Heart left ventricle (tissue), 16 donors: ENCODE measurements around the gene RYR3. TPM values are rescaled to one million over a fixed set of nuclear protein-coding genes. Genes with fewer than 3 reads are reported as not detected.

Experiments
- ATAC-seq, 4 donors: fragments of 200-7000 bp; cut with Tn5 transposase; one replicate each; pipeline ENCODE4 v1.9.1; 2020 to 2022; ENCODE audit warnings: moderate library complexity in 4 of 4, mild to moderate bottlenecking in 3 of 4, moderate number of reproducible peaks in 1 of 4
- DNase-seq, 5 donors: peaks; one replicate each; pipeline ENCODE4 v3.0.0-alpha.2; 2020
- H3K27ac ChIP-seq, 12 donors: fragments of 200-600 bp; sonication (generic) in 4 of 12; one replicate each; pipeline versions ENCODE4 v1.5.0 to v1.8.0; 2016 to 2022; ENCODE audit warnings: mild to moderate bottlenecking in 2 of 12
- H3K27me3 ChIP-seq, 9 donors: fragments of 200-600 bp; sonication (generic) in 2 of 9; one replicate each; pipeline versions ENCODE4 v1.5.1 to v1.8.0; 2016 to 2022; ENCODE audit warnings: mild to moderate bottlenecking in 3 of 9
- H3K36me3 ChIP-seq, 9 donors: fragments of 200-600 bp; sonication (generic) in 2 of 9; one replicate each; pipeline versions ENCODE4 v1.5.0 to v1.8.0; 2018 to 2022; ENCODE audit warnings: mild to moderate bottlenecking in 2 of 9
- H3K4me1 ChIP-seq, 12 donors: fragments of 200-600 bp; sonication (generic) in 4 of 12; one replicate each; pipeline versions ENCODE4 v1.5.0 to v1.8.0; 2016 to 2022; ENCODE audit warnings: mild to moderate bottlenecking in 3 of 12
- H3K4me3 ChIP-seq, 12 donors: fragments of 200-600 bp; sonication (generic) in 4 of 12; one replicate each; pipeline versions ENCODE4 v1.5.0 to v1.8.0; 2017 to 2022; ENCODE audit warnings: mild to moderate bottlenecking in 9 of 12, moderate library complexity in 4 of 12
- H3K9me3 ChIP-seq, 12 donors: fragments of 200-600 bp; sonication (generic) in 4 of 12; one replicate each; pipeline versions ENCODE4 v1.5.0 to v1.8.0; 2016 to 2022; ENCODE audit warnings: mild to moderate bottlenecking in 1 of 12
- POLR2A ChIP-seq, 2 donors: fragments of 450-650 bp; IDR thresholded peaks; one replicate each; pipeline ENCODE4 v1.6.1; 2017; ENCODE audit warnings: antibody characterized with exemption in 2 of 2, mild to moderate bottlenecking in 2 of 2, moderate library complexity in 2 of 2
- WGBS, 4 donors: extraction: QIAGEN DNeasy Blood & Tissue Kit in 2 of 4; methylation state at CpG; one replicate each; pipeline versions ENCODE4 v1.1.5 to v1.1.7; 2013 to 2018; 5-methylcytosine and 5-hydroxymethylcytosine counted together
- intact Hi-C, 10 donors: fragments of 100-400 bp; cut with DNase I; formaldehyde crosslinking; loops; one replicate each; pipeline versions ENCODE4 v1.11.1 to v1.14.2; 2022
- polyA plus RNA-seq, 2 donors: library from polyadenylated mRNA; stranded (reverse); fragments of 200-250 nt; gene quantifications; one replicate each; pipeline ENCODE4 v1.2.3, GENCODE V29; 2013
- total RNA-seq, 9 donors: library from RNA; depleted of rRNA in 2 of 9; stranded (reverse); fragments of >200 nt in 2 of 9; fragmentation: NEBNext Ultra II Directional in 3 of 9; extraction: Animal tissue kit (Norgen Biotek cat#: 25700) in 3 of 9; gene quantifications; one replicate each; pipeline versions ENCODE4 v1.1.0 to v1.2.4, GENCODE V29; 2016 to 2023
- TF ChIP-seq, protein P1 (sequence below), 12 donors: fragments of 200-600 bp; sonication (generic) in 4 of 12; IDR thresholded peaks; one replicate each; pipeline versions ENCODE4 v1.5.0 to v1.8.0; 2018 to 2022; ENCODE audit warnings: antibody characterized with exemption in 12 of 12, mild to moderate bottlenecking in 5 of 12
- donor health status: ischemic (EF 13 %, LVEDD 7.1; RV severe dilation, severe dysfunction).
- donor health status: healthy with polysubstance abuse.
- donor health status: DM: no; HTN: yes; CAD: no.
- donor health status: DM: no; HTN: no; CAD: no.
- donor health status: ischemic (EF 25% LVEDD 6.9; RV normal size, moderate dysfunction).
- donor health status: ischemic (EF 25% LVEDD 5.7; RV mildly dilated, moderate dysfunction).
- donor health status: healthy.
- donor health status: DM: yes; HTN: yes; CAD: no.
- donor health status: ischemic (EF 35%, LVEDD 5.7; RV mildly dilated, moderate dysfunction).
- donor health status: nonischemic (EF 11% LVEDD 7.7; RV severe dilation, severe dysfunction).
- donor health status: DM: yes; HTN: yes; CAD: no.
- donor health status: PGD.
- donor health status: ischemic (EF 29% LVEDD 5.4; RV normal size, mild dysfunction).
- donor health status: nonischemic (EF 23%, LVEDD 6.1; RV moderate dilation, normal function).

Gene RYR3
- total and polyA plus RNA-seq, 11 donors = 0.01 to 0.35 (median 0.23) TPM; not detected in 2

DNA sequence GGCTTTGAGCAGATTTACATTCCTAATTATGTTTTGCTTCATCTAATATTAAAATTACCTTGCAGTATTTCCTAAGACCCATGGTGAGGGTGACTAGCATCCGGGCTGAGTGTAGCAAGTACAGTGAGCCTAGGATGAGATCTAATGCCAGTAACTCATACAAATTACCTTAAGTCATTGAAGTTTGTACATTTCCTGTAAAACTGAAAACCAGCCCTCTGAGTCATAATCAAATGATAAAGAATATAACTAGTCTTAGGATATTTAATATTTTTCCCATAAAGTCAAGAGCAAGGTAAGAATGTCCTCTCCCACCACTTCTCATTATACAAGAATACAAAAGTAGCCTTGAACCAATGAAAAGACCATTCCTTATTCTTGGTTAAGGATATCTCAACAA is 602.7 kb downstream of the RYR3 start:
- H3K36me3 ChIP-seq = no peaks in the 10 kb centered on the region
- DNase-seq = no peak
- H3K4me3 ChIP-seq = no peak overlapping the region
- no peak overlapping the region for H3K27ac ChIP-seq
- intact Hi-C loops = no loop called here
- peaks cover 0 to 6% (median 0%) of the 10 kb centered on the region in 12 donors for H3K4me1 ChIP-seq
- TF ChIP-seq, protein P1, sequence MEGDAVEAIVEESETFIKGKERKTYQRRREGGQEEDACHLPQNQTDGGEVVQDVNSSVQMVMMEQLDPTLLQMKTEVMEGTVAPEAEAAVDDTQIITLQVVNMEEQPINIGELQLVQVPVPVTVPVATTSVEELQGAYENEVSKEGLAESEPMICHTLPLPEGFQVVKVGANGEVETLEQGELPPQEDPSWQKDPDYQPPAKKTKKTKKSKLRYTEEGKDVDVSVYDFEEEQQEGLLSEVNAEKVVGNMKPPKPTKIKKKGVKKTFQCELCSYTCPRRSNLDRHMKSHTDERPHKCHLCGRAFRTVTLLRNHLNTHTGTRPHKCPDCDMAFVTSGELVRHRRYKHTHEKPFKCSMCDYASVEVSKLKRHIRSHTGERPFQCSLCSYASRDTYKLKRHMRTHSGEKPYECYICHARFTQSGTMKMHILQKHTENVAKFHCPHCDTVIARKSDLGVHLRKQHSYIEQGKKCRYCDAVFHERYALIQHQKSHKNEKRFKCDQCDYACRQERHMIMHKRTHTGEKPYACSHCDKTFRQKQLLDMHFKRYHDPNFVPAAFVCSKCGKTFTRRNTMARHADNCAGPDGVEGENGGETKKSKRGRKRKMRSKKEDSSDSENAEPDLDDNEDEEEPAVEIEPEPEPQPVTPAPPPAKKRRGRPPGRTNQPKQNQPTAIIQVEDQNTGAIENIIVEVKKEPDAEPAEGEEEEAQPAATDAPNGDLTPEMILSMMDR (IDR thresholded peaks at IDR 0.05) = no peak
- TF ChIP-seq POLR2A (IDR thresholded peaks at IDR 0.05) = no peak
- 90 to 100% (median 95%) methylated on average over 1 of the region's 1 CpG for WGBS, 4 donors
- H3K9me3 ChIP-seq = no peaks in the 10 kb centered on the region
- ATAC-seq = no peak
- no peaks in the 10 kb centered on the region for H3K27me3 ChIP-seq

Other genes starting within 250 kb of the RYR3 start
- 10 to 100 TPM in 1 of 9 donors, 1 to 10 TPM in 8; 1.7 to 10.6 (median 3.8) TPM for gene FMN1, start 116.3 kb upstream of the RYR3 start, total RNA-seq
- under 1 TPM; 0.61 to 0.91 TPM for gene FMN1, start 116.3 kb upstream of the RYR3 start, polyA plus RNA-seq